Fibroblast of lung (primary cell): ENCODE data around the gene MEGF10.

Experiments used
- CTCF ChIP-seq, 2 donors: IDR thresholded peaks in 1 of 2; conservative IDR thresholded peaks in 1 of 2; 1 replicate in 1 of 2; 2 replicates in 1 of 2; pipeline ENCODE4 v1.5.1; 2011 to 2012; ENCODE audit warnings: low read length in 2 of 2, control low read depth in 1 of 2, inconsistent platforms in 1 of 2, low read depth in 1 of 2, mild to moderate bottlenecking in 1 of 2
- EZH2 ChIP-seq: IDR thresholded peaks from 2 replicates; pipeline ENCODE4 v1.5.1; 2012; ENCODE audit warnings: low read length, control low read depth, mild to moderate bottlenecking; ENCODE audit errors: missing control alignments

- TF ChIP-seq CTCF (conservative IDR thresholded peaks at IDR 0.05 in 1 of 2, IDR thresholded peaks at IDR 0.05 in 1 of 2; ENCODE audit: low read depth in 1 of 2, low read length in 2 of 2) (no peak), EZH2 (no peak)
Measured at GRCh38 chr5:127298656-127299055, 8.1 kb downstream of the MEGF10 start.
